ENCODE measurements around the gene GPR132. TPM values are rescaled to one million over a fixed set of nuclear protein-coding genes. Genes with fewer than 3 reads are reported as not detected.
A peak's percentile ranks its signal among the peaks of the same experiment; 100 is the strongest.

Gene GPR132
- total and polyA plus RNA-seq, 9 of the 15 experiments (the other 6 are each of a cell fraction or from before 2014, with no cell fraction given) = 0.01 to 1.1 (median 0.25) TPM; not detected in 1

- TF ChIP-seq CTCF (IDR thresholded peaks at IDR 0.05 in 2 of 3, conservative IDR thresholded peaks at IDR 0.05 in 1 of 3; ENCODE audit: insufficient read depth in 2 of 3, low read depth in 1 of 3, low read length in 3 of 3) = peak; percentile 20 to 47 (median 33); a peak in 2 of 6 replicates
- TF ChIP-seq GATAD2A (IDR thresholded peaks at IDR 0.05) = no peak
- no peak for TF ChIP-seq SLC30A9 (CRISPR knock-in tag; IDR thresholded peaks at IDR 0.05)
- TF ChIP-seq ZNF24 (IDR thresholded peaks at IDR 0.05) = no peak
- TF ChIP-seq HDAC8 (tag; IDR thresholded peaks at IDR 0.05) = no peak
- no peak for TF ChIP-seq ZNF197 (CRISPR knock-in tag; IDR thresholded peaks at IDR 0.05; ENCODE audit: low read depth)
- 0 out of 2 replicates have a peak, but pooled peaks have one; percentile 28 for TF ChIP-seq RAD51 (IDR thresholded peaks at IDR 0.05; ENCODE audit: borderline replicate concordance, low read depth)
- no peak for TF ChIP-seq TAF7 (tag; IDR thresholded peaks at IDR 0.05)
- no peak for TF ChIP-seq DLX4 (CRISPR knock-in tag; IDR thresholded peaks at IDR 0.05)
- TF ChIP-seq ZFPM2 (CRISPR knock-in tag; IDR thresholded peaks at IDR 0.05) = no peak
- TF ChIP-seq MGA (IDR thresholded peaks at IDR 0.05) = peak; percentile 55
- TF ChIP-seq POLR3G (IDR thresholded peaks at IDR 0.05; ENCODE audit: extremely low read depth, insufficient read length, insufficient replicate concordance) = no peak
- no peak for TF ChIP-seq RNF2 (IDR thresholded peaks at IDR 0.05)
- TF ChIP-seq NRF1 (conservative IDR thresholded peaks at IDR 0.05 in 1 of 2, IDR thresholded peaks at IDR 0.05 in 1 of 2) = no peak; a peak in 3 of 4 replicates
- peak; percentile 80 for TF ChIP-seq HDAC2 (IDR thresholded peaks at IDR 0.05)
- TF ChIP-seq ATF7 (IDR thresholded peaks at IDR 0.05) = peak; percentile 20; the same call in 1 of the 2 replicates
Observed at GRCh38 chr14:105021656-105022275, 43.5 kb downstream of the GPR132 start (continued).

All from K562 (cell line).